22Rv1 (cell line): ENCODE measurements around the gene CYTIP.

Source experiments
- CTCF ChIP-seq: fragments of 450-650 bp; IDR thresholded peaks from 2 replicates; pipeline ENCODE4 v1.5.1; 2017; ENCODE audit warnings: mild to moderate bottlenecking
- ZFX ChIP-seq: fragments of 450-650 bp; IDR thresholded peaks from 2 replicates; pipeline ENCODE4 v1.6.1; 2017; ENCODE audit warnings: antibody characterized with exemption, borderline replicate concordance

GRCh38 chr2:157415591-157416101, 28.2 kb downstream of the CYTIP start:
- TF ChIP-seq CTCF (no peak), ZFX (no peak)
